Hepatocyte (in vitro differentiated cells): ENCODE results near the gene ABLIM2.

ENCODE experiments used
- CTCF ChIP-seq: fragments of 200-600 bp; sonication (generic); IDR thresholded peaks from 2 replicates; pipeline ENCODE4 v1.5.1; 2016; ENCODE audit warnings: antibody characterized with exemption, mild to moderate bottlenecking; ENCODE audit not compliant: poor library complexity
- EZH2 ChIP-seq: fragments of 200-600 bp; sonication (generic); IDR thresholded peaks from 2 replicates; pipeline ENCODE4 v1.6.1; 2016; ENCODE audit warnings: antibody characterized with exemption, mild to moderate bottlenecking, borderline replicate concordance
- EZH2phosphoT487 ChIP-seq: fragments of 200-600 bp; sonication (generic); IDR thresholded peaks from one replicate; pipeline ENCODE4 v1.6.1; 2018; ENCODE audit warnings: antibody characterized with exemption, mild to moderate bottlenecking, low read depth, moderate library complexity; ENCODE audit not compliant: unreplicated experiment, severe bottlenecking

GRCh38 chr4:8051644-8052043 is 107.0 kb downstream of the ABLIM2 start:
- no peak for TF ChIP-seq CTCF
- TF ChIP-seq EZH2phosphoT487: no peak
- no peak for TF ChIP-seq EZH2
